GM10266 (cell line): Measurements from ENCODE around the gene ARL6IP6.
"Not testable (repeated sequence)": the region's sequence is repeated elsewhere in the genome, so short reads cannot be mapped to it uniquely, and the experiment has no call there.

Experiments used
- DNase-seq: peaks from one replicate; pipeline ENCODE4 v3.0.0; 2012; ENCODE audit errors: extremely low spot score
- CTCF ChIP-seq: IDR thresholded peaks from 2 replicates; pipeline ENCODE4 v1.5.1; 2012; ENCODE audit warnings: mild to moderate bottlenecking, low read depth; ENCODE audit not compliant: control insufficient read depth, insufficient read depth; ENCODE audit errors: missing control alignments

ARL6IP6 gene

DNA sequence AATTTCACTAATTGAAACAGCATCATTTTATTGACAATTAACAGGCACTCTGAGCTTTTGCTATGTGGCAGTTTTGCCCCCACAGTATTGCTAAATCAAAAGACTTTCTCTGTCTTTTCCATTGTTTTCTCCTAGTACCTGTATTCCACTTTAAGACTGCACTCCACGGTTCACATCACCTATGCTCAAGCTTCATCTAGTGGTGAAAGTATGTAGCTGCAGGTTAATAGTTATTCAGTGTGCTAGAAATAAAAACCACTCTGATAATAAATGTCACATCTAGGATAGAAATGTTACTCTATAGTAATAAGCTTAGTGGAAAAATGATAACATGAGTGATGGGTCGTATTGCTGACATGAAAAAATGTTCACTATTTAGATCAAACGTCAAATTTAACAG lies 24.6 kb downstream of the ARL6IP6 start:
- DNase-seq = no peak
- peak; percentile 60 for TF ChIP-seq CTCF

GRCh38 chr2:152747751-152748150 lies 29.3 kb downstream of the ARL6IP6 start:
- not testable (repeated sequence) for DNase-seq

DNA sequence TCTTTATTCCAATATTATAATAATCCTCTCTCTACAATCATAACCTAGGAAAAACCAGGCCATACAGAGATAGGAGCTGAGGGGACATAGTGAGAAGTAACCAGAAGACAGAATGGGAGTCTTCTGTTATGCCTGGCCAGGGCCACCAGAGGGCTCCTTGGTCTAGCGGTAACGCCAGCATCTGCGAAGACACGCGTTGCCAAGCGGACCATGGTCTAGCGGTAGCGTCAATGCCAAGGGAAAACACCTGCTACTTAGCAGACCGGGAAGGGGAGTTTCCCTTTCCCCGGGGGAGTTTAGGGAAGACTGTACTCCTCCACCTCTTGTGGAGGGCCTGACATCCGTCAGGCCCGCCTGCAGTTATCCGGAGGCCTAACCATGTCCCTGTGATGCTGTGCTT lies 36.6 kb downstream of the ARL6IP6 start:
- DNase-seq = no peak
- peak; percentile 4 for TF ChIP-seq CTCF

- TF ChIP-seq CTCF = no peak
- no peak for DNase-seq
Observed at GRCh38 chr2:152759290-152760072, 41.1 kb downstream of the ARL6IP6 start.

DNA sequence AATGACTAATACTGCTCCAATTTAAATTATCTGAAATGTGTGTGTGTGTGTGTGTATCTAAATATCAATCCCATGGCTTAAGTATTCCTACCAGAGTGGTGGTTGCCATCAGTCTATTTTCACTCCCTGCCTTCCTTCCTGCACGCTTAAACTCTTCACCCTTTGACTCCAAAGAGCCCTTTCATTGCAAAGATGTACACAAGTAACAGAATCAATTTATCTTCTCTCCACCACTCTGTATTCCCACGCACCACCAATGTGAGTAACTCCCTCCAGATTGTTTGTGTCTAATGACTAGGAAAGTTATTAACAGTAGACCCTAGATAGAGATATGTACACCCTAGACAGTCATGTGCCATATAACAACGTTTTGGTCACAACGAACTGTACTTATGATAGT lies 42.8 kb downstream of the ARL6IP6 start:
- no peak for DNase-seq
- no peak for TF ChIP-seq CTCF

DNA sequence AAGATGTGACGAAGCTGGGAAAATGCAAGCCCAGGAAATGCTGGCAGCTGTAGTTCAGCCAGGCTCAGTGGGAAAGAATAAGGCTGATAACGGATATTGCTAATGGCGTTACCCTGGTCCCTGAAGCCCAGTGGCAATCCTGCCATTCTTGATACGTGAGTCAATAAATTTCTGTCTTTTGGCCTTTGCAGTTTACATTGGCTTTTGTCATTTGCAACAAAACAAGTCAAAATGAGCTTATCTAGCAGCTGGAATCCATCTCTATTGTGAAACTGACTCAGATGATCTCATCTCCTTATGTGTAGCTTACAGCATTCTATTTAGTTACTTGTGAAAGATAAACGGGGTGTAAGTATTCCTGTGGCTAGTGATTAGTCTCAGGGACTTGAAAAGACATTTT lies 43.8 kb downstream of the ARL6IP6 start:
- no peak for TF ChIP-seq CTCF
- no peak for DNase-seq

DNA sequence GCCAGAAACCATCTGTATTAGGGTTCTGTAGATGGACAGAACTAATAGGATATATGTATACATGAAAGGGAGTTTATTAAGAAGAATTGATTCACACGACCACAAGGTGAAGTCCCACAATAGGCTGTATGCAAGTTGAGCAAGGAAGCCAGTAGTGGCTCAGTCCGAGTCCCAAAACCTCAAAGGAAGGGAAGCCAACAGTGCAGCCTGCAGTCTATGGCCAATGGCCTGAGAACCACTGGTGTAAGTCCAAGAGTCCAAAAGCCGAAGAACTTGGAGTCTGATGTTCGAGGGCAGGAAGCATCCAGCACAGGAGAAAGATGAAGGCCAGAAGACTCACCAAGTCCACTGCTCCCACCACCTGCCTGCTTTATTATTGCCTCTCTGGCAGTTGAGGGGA lies 44.8 kb downstream of the ARL6IP6 start:
- DNase-seq = not testable (repeated sequence)

- DNase-seq = no peak
Observed at GRCh38 chr2:152763651-152764050, 45.2 kb downstream of the ARL6IP6 start.

More at GRCh38 chr2:152763651-152764050, 45.2 kb downstream of the ARL6IP6 start:
- no peak for TF ChIP-seq CTCF
